ENCODE measurements around the gene HMCN1.

- TF ChIP-seq CTCF (IDR thresholded peaks at IDR 0.05) (no peak), POLR2AphosphoS5 (IDR thresholded peaks at IDR 0.05; ENCODE audit: low read depth, low read length) (no peak), REST (IDR thresholded peaks at IDR 0.05; ENCODE audit: low read depth, low read length) (no peak)
These were observed 182.7 kb downstream of the HMCN1 start for GRCh38 chr1:185916861-185917260.
